Osteoblast (primary cell): Measurements from ENCODE around the gene CELF4. TPM values are rescaled to one million over a fixed set of nuclear protein-coding genes. Genes with fewer than 3 reads are reported as not detected.
A peak's percentile ranks its signal among the peaks of the same experiment; 100 is the strongest.

ENCODE experiments used
- DNase-seq: peaks from one replicate; pipeline ENCODE4 v3.0.0; 2011; ENCODE audit warnings: low spot score, mixed read lengths; ENCODE audit not compliant: insufficient read length; ENCODE audit errors: missing footprints
- H2AFZ ChIP-seq: 2 replicates; pipeline ENCODE4 v1.6.0; 2011; ENCODE audit warnings: mild to moderate bottlenecking, low read length
- H3K27ac ChIP-seq: 2 replicates; pipeline ENCODE4 v1.5.1; 2011; ENCODE audit warnings: mild to moderate bottlenecking, low read depth, low read length, moderate library complexity
- H3K27me3 ChIP-seq: 2 replicates; pipeline ENCODE4 v1.6.0; 2012; ENCODE audit warnings: mild to moderate bottlenecking, control low read depth, inconsistent platforms, low read length, moderate library complexity; ENCODE audit not compliant: insufficient read depth
- H3K36me3 ChIP-seq: 2 replicates; pipeline ENCODE4 v1.5.1; 2011; ENCODE audit warnings: mild to moderate bottlenecking, low read length, control low read depth, moderate library complexity; ENCODE audit not compliant: insufficient read depth
- H3K4me1 ChIP-seq: 2 replicates; pipeline ENCODE4 v1.5.1; 2011; ENCODE audit warnings: mild to moderate bottlenecking, low read length, control low read depth, moderate library complexity; ENCODE audit not compliant: insufficient read depth
- H3K4me2 ChIP-seq: 2 replicates; pipeline ENCODE4 v1.6.0; 2011; ENCODE audit warnings: mild to moderate bottlenecking, low read length; ENCODE audit not compliant: insufficient read depth
- H3K4me3 ChIP-seq: fragments of 200-600 bp; sonication (generic); 3 replicates; pipeline ENCODE4 v1.5.1; 2012; ENCODE audit warnings: mild to moderate bottlenecking, low read length, inconsistent platforms; ENCODE audit not compliant: insufficient read depth
- H3K79me2 ChIP-seq: 2 replicates; pipeline ENCODE4 v1.6.0; 2012; ENCODE audit warnings: mild to moderate bottlenecking, low read length, control low read depth, inconsistent platforms; ENCODE audit not compliant: insufficient read depth
- H3K9me3 ChIP-seq: 2 replicates; pipeline ENCODE4 v1.5.1; 2011; ENCODE audit warnings: low read depth, low read length, control low read depth
- H4K20me1 ChIP-seq: 2 replicates; pipeline ENCODE4 v1.6.0; 2012; ENCODE audit warnings: mild to moderate bottlenecking, low read length, control low read depth; ENCODE audit not compliant: insufficient read depth
- CTCF ChIP-seq: IDR thresholded peaks from 2 replicates; pipeline ENCODE4 v1.5.1; 2011; ENCODE audit warnings: mild to moderate bottlenecking, low read depth, low read length, moderate library complexity; ENCODE audit errors: extremely low read depth
- total RNA-seq: library from RNA; depleted of rRNA; stranded (reverse); fragments of >200 nt; gene quantifications from 2 replicates; pipeline ENCODE4 v1.2.3, GENCODE V29; 2012

Gene CELF4
- total RNA-seq, 1 donor = not detected

- TF ChIP-seq CTCF = no peak
Observed at GRCh38 chr18:37274309-37275236, 291.0 kb downstream of the CELF4 start.

GRCh38 chr18:37272841-37273240 is 292.8 kb downstream of the CELF4 start:
- H3K4me3 ChIP-seq = no peak overlapping the region
- no peak overlapping the region for H3K4me2 ChIP-seq
- TF ChIP-seq CTCF = no peak

More at GRCh38 chr18:37274309-37275236, 291.0 kb downstream of the CELF4 start:
- Histone ChIP-seq H3K4me1 (no peaks in the 10 kb centered on the region), H3K27me3 (peaks cover 29% of the 10 kb centered on the region), H3K27ac (no peak overlapping the region), H2AFZ (no peak overlapping the region), H3K9me3 (no peaks in the 10 kb centered on the region), H3K4me2 (no peak overlapping the region), H3K79me2 (no peaks in the 10 kb centered on the region), H3K4me3 (no peak overlapping the region), H3K36me3 (no peaks in the 10 kb centered on the region), H4K20me1 (no peaks in the 10 kb centered on the region)
- DNase-seq = peak; percentile 71

DNA sequence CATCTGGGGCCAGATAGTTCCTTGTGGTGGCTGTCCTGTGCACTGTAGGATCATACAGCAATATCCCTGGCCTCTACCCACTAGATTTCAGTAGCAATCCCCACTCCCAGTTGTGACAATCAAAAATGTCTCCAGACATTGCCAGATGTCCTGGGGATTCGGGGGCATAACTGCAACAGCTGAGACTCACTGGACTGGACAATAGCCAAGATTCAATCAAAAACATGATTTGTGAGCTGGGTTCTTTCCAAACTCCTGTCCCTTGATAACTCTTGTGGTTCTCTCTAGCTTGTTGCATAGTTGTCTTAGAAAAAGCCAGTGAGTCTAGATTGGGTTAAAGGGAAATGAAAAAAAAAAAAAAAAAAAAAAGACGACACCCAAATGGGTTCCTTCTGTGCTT is 293.4 kb downstream of the CELF4 start:
- peaks cover 29% of the 10 kb centered on the region for H3K27me3 ChIP-seq
- TF ChIP-seq CTCF = no peak
- H3K4me2 ChIP-seq = no peak overlapping the region
- H3K36me3 ChIP-seq = no peaks in the 10 kb centered on the region
- H3K79me2 ChIP-seq = no peaks in the 10 kb centered on the region
- DNase-seq = peak; percentile 46
- H3K9me3 ChIP-seq = no peaks in the 10 kb centered on the region
- H3K4me1 ChIP-seq = no peaks in the 10 kb centered on the region
- H4K20me1 ChIP-seq = no peaks in the 10 kb centered on the region
- H2AFZ ChIP-seq = no peak overlapping the region
- H3K27ac ChIP-seq = no peak overlapping the region
- H3K4me3 ChIP-seq = no peak overlapping the region

More at GRCh38 chr18:37272841-37273240, 292.8 kb downstream of the CELF4 start:
- DNase-seq = peak; percentile 31
- Histone ChIP-seq H4K20me1 (no peaks in the 10 kb centered on the region), H3K36me3 (no peaks in the 10 kb centered on the region), H3K79me2 (no peaks in the 10 kb centered on the region), H2AFZ (no peak overlapping the region), H3K27me3 (peaks cover 29% of the 10 kb centered on the region), H3K9me3 (no peaks in the 10 kb centered on the region), H3K27ac (no peak overlapping the region), H3K4me1 (no peaks in the 10 kb centered on the region)

DNA sequence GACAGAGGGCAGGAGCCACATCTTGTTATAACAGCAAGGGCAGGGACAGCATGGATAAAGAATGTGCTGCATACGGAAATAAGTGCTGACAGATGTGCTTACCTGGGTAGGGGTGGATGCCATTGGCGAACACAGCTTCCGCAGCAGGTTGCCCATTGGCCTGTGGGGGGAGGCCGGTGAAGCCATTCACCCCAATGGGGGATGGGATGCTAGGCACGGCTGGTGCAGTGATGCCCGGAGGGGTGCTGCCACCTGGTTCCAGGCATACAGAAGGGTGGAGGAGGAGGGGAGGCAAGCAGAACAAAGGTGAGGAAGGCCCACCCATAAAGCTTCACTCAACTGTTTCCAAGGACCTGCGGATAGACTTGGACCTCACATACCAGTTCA is 294.9 kb downstream of the CELF4 start:
- Histone ChIP-seq H3K27ac (no peak overlapping the region), H3K4me2 (no peak overlapping the region), H4K20me1 (no peaks in the 10 kb centered on the region), H3K36me3 (no peaks in the 10 kb centered on the region), H3K27me3 (peaks cover 19% of the 10 kb centered on the region), H2AFZ (no peak overlapping the region), H3K79me2 (no peaks in the 10 kb centered on the region), H3K4me3 (no peak overlapping the region), H3K4me1 (no peaks in the 10 kb centered on the region), H3K9me3 (no peaks in the 10 kb centered on the region)
- no peak for TF ChIP-seq CTCF
- peak; percentile 49 for DNase-seq
